Neural progenitor cell (in vitro differentiated cells): ENCODE data around the gene CYBB. TPM values are rescaled to one million over a fixed set of nuclear protein-coding genes. Genes with fewer than 3 reads are reported as not detected.

Experiments used
- DNase-seq: peaks from one replicate; pipeline ENCODE4 v3.0.0-alpha.2; 2016; ENCODE audit warnings: low spot score
- H2AFZ ChIP-seq: fragments of 200-600 bp; sonication (generic); replicated peaks from 2 replicates; pipeline ENCODE4 v1.6.1; 2016; ENCODE audit warnings: antibody characterized with exemption
- H3F3A ChIP-seq: fragments of 200-600 bp; sonication (generic); 2 replicates; pipeline ENCODE4 v1.6.1; 2016; ENCODE audit warnings: antibody characterized with exemption, low read depth
- H3K27ac ChIP-seq: fragments of 200-600 bp; sonication (generic); 2 replicates; pipeline ENCODE4 v1.5.1; 2016; ENCODE audit warnings: mild to moderate bottlenecking
- H3K27me3 ChIP-seq: fragments of 200-600 bp; sonication (generic); 2 replicates; pipeline ENCODE4 v1.6.1; 2016; ENCODE audit warnings: mild to moderate bottlenecking, moderate library complexity
- H3K36me3 ChIP-seq: fragments of 200-600 bp; sonication (generic); 2 replicates; pipeline ENCODE4 v1.5.1; 2016
- H3K4me1 ChIP-seq: fragments of 200-600 bp; sonication (generic); 2 replicates; pipeline ENCODE4 v1.6.1; 2016; ENCODE audit warnings: mixed run types
- H3K4me2 ChIP-seq: fragments of 200-600 bp; sonication (generic); 2 replicates; pipeline ENCODE4 v1.6.1; 2016
- H3K4me3 ChIP-seq: fragments of 200-600 bp; sonication (generic); 2 replicates; pipeline ENCODE4 v1.5.1; 2016
- H3K79me2 ChIP-seq: fragments of 200-600 bp; sonication (generic); 2 replicates; pipeline ENCODE4 v1.6.1; 2016; ENCODE audit warnings: low read depth
- H3K9ac ChIP-seq: fragments of 200-600 bp; sonication (generic); 2 replicates; pipeline ENCODE4 v1.6.1; 2016
- H3K9me3 ChIP-seq: fragments of 200-600 bp; sonication (generic); 2 replicates; pipeline ENCODE4 v1.5.1; 2016; ENCODE audit warnings: low read depth
- H4K20me1 ChIP-seq: fragments of 200-600 bp; sonication (generic); 2 replicates; pipeline ENCODE4 v1.6.1; 2016; ENCODE audit warnings: low read depth
- H3K27ac Mint-ChIP-seq: 3 replicates; pipeline ENCODE4 v1.8.0; 2021; ENCODE audit warnings: mixed read lengths
- H3K27me3 Mint-ChIP-seq: 2 replicates; pipeline ENCODE4 v1.8.0; 2022; ENCODE audit warnings: low read depth, mild to moderate bottlenecking, inconsistent platforms, moderate library complexity, mixed read lengths; ENCODE audit not compliant: insufficient read depth
- H3K36me3 Mint-ChIP-seq: 3 replicates; pipeline ENCODE4 v1.8.0; 2021; ENCODE audit warnings: mixed read lengths
- H3K4me1 Mint-ChIP-seq: 3 replicates; pipeline ENCODE4 v1.8.0; 2021; ENCODE audit warnings: mixed read lengths
- H3K4me3 Mint-ChIP-seq: 3 replicates; pipeline ENCODE4 v1.8.0; 2021; ENCODE audit warnings: mild to moderate bottlenecking, moderate library complexity, mixed read lengths
- H3K9me3 Mint-ChIP-seq: 3 replicates; pipeline ENCODE4 v1.8.0; 2020; ENCODE audit warnings: mixed read lengths
- EZH2 ChIP-seq: fragments of 200-600 bp; sonication (generic); IDR thresholded peaks from 2 replicates; pipeline ENCODE4 v1.6.1; 2017; ENCODE audit warnings: antibody characterized with exemption, mild to moderate bottlenecking, moderate library complexity
- EZH2phosphoT487 ChIP-seq: fragments of 200-600 bp; sonication (generic); IDR thresholded peaks from 2 replicates; pipeline ENCODE4 v1.6.1; 2017; ENCODE audit warnings: antibody characterized with exemption
- total RNA-seq: library from RNA; depleted of rRNA; stranded (reverse); fragments of >200 nt; gene quantifications from 2 replicates; pipeline ENCODE4 v1.2.3, GENCODE V29; 2015; ENCODE audit warnings: low replicate concordance
- TF ChIP-seq, protein P1 (sequence below): fragments of 200-600 bp; sonication (generic); IDR thresholded peaks from 2 replicates; pipeline ENCODE4 v1.5.1; 2017; ENCODE audit warnings: antibody characterized with exemption, mild to moderate bottlenecking

The CYBB gene
- total RNA-seq, 1 donor from 2014 or later: not detected

DNA sequence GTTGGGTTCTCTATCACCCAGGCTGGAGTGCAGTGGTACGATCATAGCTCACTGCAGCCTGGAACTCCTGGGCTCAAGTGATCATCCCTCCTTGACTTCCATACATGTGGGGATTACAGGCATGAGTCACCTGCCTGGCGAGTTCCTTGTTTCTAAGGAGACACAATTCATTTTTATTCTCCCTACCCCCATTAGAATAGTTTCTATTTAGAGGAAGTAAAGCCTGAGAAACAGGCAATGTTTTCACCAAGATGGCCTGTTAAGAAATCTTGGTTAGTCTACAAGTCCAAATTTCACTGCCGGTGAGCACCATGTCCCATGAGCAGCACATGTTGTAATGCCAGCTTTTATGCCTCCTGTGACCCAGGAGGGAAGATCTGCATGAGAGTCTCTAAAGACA lies 5.7 kb downstream of the CYBB start:
- Histone ChIP-seq H4K20me1 (no peaks in the 10 kb centered on the region), H3K4me1 (no peaks in the 10 kb centered on the region), H3K4me3 (no peak overlapping the region), H3K79me2 (no peaks in the 10 kb centered on the region), H2AFZ (no peak overlapping the region), H3F3A (no peaks in the 10 kb centered on the region), H3K27me3 (no peaks in the 10 kb centered on the region), H3K27ac (no peak overlapping the region), H3K4me2 (no peak overlapping the region), H3K9me3 (no peaks in the 10 kb centered on the region), H3K9ac (no peak overlapping the region), H3K36me3 (no peaks in the 10 kb centered on the region)
- H3K27ac Mint-ChIP-seq: no peak overlapping the region
- no peak overlapping the region for H3K4me3 Mint-ChIP-seq
- no peaks in the 10 kb centered on the region for H3K4me1 Mint-ChIP-seq
- no peaks in the 10 kb centered on the region for H3K36me3 Mint-ChIP-seq
- TF ChIP-seq EZH2phosphoT487 (no peak), EZH2 (no peak)
- TF ChIP-seq, protein P1, sequence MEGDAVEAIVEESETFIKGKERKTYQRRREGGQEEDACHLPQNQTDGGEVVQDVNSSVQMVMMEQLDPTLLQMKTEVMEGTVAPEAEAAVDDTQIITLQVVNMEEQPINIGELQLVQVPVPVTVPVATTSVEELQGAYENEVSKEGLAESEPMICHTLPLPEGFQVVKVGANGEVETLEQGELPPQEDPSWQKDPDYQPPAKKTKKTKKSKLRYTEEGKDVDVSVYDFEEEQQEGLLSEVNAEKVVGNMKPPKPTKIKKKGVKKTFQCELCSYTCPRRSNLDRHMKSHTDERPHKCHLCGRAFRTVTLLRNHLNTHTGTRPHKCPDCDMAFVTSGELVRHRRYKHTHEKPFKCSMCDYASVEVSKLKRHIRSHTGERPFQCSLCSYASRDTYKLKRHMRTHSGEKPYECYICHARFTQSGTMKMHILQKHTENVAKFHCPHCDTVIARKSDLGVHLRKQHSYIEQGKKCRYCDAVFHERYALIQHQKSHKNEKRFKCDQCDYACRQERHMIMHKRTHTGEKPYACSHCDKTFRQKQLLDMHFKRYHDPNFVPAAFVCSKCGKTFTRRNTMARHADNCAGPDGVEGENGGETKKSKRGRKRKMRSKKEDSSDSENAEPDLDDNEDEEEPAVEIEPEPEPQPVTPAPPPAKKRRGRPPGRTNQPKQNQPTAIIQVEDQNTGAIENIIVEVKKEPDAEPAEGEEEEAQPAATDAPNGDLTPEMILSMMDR: no peak
- no peaks in the 10 kb centered on the region for H3K9me3 Mint-ChIP-seq
- H3K27me3 Mint-ChIP-seq: no peaks in the 10 kb centered on the region
- DNase-seq: no peak

DNA sequence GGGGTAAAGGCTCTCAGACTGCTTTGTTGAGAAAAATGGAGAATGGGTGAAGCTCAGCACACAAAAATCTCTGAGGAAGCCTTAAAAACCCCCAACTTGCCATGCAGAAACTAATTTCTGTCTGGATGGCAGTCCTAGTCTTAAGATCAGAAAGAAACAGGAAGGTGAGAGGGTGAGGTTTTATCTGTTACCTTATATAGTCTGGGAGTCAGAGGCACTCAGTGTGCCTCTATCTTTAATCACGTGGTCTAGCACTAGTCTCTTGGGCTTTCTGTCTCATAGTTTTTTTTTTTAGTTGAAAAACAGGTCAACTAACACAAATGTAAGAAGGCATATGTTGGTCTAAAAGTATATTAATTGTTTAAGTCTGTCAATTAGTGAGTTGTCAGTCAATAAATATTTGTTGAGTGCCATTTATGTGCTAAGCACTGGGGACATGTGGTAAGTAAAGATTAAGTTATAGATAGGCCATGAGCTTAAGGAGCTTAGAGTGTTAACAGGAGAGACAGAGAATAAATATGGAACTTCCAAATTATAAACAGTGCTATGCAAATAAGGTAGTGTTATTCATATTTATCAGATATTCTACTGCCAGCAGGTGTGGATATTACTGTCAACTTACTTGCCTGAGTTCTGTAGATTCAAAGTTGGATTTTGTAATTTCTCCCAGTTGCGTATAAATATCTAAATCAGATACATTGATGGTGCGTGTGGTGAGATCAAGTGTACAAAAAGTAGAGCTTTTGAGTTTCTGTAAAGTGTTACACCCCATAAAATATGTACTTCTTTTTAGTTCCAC lies 7.0 kb downstream of the CYBB start:
- Histone ChIP-seq H3K4me3 (no peak overlapping the region), H3K9me3 (no peaks in the 10 kb centered on the region), H2AFZ (no peak overlapping the region), H3K36me3 (no peaks in the 10 kb centered on the region), H3F3A (no peaks in the 10 kb centered on the region), H3K79me2 (no peaks in the 10 kb centered on the region), H3K27me3 (no peaks in the 10 kb centered on the region), H3K9ac (no peak overlapping the region), H4K20me1 (no peaks in the 10 kb centered on the region), H3K27ac (no peak overlapping the region), H3K4me2 (no peak overlapping the region), H3K4me1 (no peaks in the 10 kb centered on the region)
- Mint-ChIP-seq H3K9me3 (no peaks in the 10 kb centered on the region), H3K36me3 (no peaks in the 10 kb centered on the region), H3K4me3 (no peak overlapping the region), H3K27ac (no peak overlapping the region), H3K4me1 (no peaks in the 10 kb centered on the region), H3K27me3 (no peaks in the 10 kb centered on the region)
- DNase-seq: no peak
- no peak for TF ChIP-seq EZH2phosphoT487

DNA sequence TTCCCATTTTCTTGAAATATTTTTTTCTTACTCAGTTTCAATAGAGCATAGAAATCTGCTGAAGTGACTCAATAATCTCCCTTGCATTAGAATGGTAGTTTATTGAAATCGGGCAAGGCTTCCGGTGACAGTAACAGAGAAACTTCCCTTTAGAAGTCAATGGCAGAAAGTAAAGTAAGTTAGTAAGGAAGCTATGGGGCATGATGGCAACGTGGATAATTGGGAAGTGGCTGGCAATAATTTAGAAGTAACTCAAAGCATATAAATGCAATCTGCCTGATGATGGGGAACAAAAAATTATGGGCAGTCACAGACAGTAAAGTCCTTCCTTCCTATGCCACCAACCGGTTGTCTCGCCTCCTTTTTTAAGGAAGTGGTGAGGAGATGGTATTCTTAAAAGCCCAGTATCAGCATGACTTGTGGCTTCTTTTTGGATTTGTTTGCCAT lies 7.6 kb downstream of the CYBB start:
- H3K27ac Mint-ChIP-seq: no peak overlapping the region
- no peaks in the 10 kb centered on the region for H3K27me3 Mint-ChIP-seq
- no peak overlapping the region for H3K9ac ChIP-seq
- no peaks in the 10 kb centered on the region for H3F3A ChIP-seq
- H2AFZ ChIP-seq: no peak overlapping the region
- no peaks in the 10 kb centered on the region for H3K9me3 Mint-ChIP-seq
- H3K4me3 ChIP-seq: no peak overlapping the region
- H3K27me3 ChIP-seq: no peaks in the 10 kb centered on the region
- H3K79me2 ChIP-seq: no peaks in the 10 kb centered on the region
- H4K20me1 ChIP-seq: no peaks in the 10 kb centered on the region
- DNase-seq: no peak
- no peak overlapping the region for H3K4me2 ChIP-seq
- H3K4me1 ChIP-seq: no peaks in the 10 kb centered on the region
- no peak overlapping the region for H3K4me3 Mint-ChIP-seq
- H3K27ac ChIP-seq: no peak overlapping the region
- TF ChIP-seq, protein P1: no peak
- TF ChIP-seq EZH2phosphoT487 (no peak), EZH2 (no peak)
- no peaks in the 10 kb centered on the region for H3K9me3 ChIP-seq
- no peaks in the 10 kb centered on the region for H3K36me3 ChIP-seq
- no peaks in the 10 kb centered on the region for H3K36me3 Mint-ChIP-seq
- H3K4me1 Mint-ChIP-seq: no peaks in the 10 kb centered on the region

DNA sequence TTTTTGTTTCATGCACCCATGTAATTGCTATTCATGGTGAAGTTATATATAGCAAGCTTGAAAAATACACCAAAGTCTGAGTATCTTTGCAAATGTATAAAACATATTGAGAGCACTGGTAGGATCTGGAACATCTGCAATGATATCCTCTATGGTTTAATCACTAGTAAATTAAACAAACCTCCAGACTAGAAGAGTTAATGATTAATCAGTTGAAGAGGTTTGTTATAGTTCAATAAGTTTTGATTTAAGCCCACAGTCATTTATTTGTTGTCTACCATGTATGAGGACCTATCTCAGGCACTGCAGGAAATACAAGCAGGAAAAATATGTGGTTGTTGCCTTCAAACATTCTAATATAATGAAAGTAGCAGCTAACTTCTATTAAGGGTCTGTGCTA lies 16.5 kb downstream of the CYBB start:
- Histone ChIP-seq H3K79me2 (no peaks in the 10 kb centered on the region), H3K4me1 (no peaks in the 10 kb centered on the region), H3K9ac (no peak overlapping the region), H3F3A (no peaks in the 10 kb centered on the region), H3K36me3 (no peaks in the 10 kb centered on the region), H3K9me3 (no peaks in the 10 kb centered on the region), H2AFZ (no peak overlapping the region), H3K4me2 (no peak overlapping the region), H4K20me1 (no peaks in the 10 kb centered on the region), H3K27ac (no peak overlapping the region), H3K4me3 (no peak overlapping the region), H3K27me3 (no peaks in the 10 kb centered on the region)
- no peaks in the 10 kb centered on the region for H3K27me3 Mint-ChIP-seq
- H3K36me3 Mint-ChIP-seq: no peaks in the 10 kb centered on the region
- no peaks in the 10 kb centered on the region for H3K4me1 Mint-ChIP-seq
- TF ChIP-seq EZH2 (no peak), EZH2phosphoT487 (no peak)
- TF ChIP-seq, protein P1: no peak
- no peak for DNase-seq
- no peak overlapping the region for H3K4me3 Mint-ChIP-seq
- H3K9me3 Mint-ChIP-seq: no peaks in the 10 kb centered on the region
- H3K27ac Mint-ChIP-seq: no peak overlapping the region
